Omental fat pad (tissue), 4 donors: Measurements from ENCODE around the gene RNU4-1. TPM values are rescaled to one million over a fixed set of nuclear protein-coding genes. Genes with fewer than 3 reads are reported as not detected.
A peak's percentile ranks its signal among the peaks of the same experiment; 100 is the strongest.
"Not testable (repeated sequence)": the region's sequence is repeated elsewhere in the genome, so short reads cannot be mapped to it uniquely, and the experiment has no call there.

Experiments used
- ATAC-seq: fragments of 150-250 bp; one replicate; pipeline ENCODE4 v1.9.1; 2016; ENCODE audit warnings: mild to moderate bottlenecking, moderate library complexity; ENCODE audit not compliant: low FRiP score
- DNase-seq: peaks from one replicate; pipeline ENCODE4 v3.0.0-alpha.2; 2019; ENCODE audit warnings: low spot score
- CTCF ChIP-seq, 3 donors: fragments of 450-650 bp; IDR thresholded peaks; one replicate each; pipeline ENCODE4 v1.5.1; 2016 to 2017; ENCODE audit warnings: antibody characterized with exemption in 3 of 3, mild to moderate bottlenecking in 3 of 3, moderate library complexity in 2 of 3
- total RNA-seq, 4 donors: library from RNA; depleted of rRNA; stranded (reverse); fragments of >200 nt; gene quantifications; one replicate each; pipeline ENCODE4 v1.1.0, GENCODE V29; 2016

Gene RNU4-1
- total RNA-seq, 4 donors from 2014 or later: under 0.01 TPM; not detected in 2

- DNase-seq (no peak), ATAC-seq (peak; percentile 59)
- TF ChIP-seq CTCF (IDR thresholded peaks at IDR 0.05): no peak
Observed at GRCh38 chr12:120257041-120257821, 35.8 kb downstream of the RNU4-1 start.

- DNase-seq (no peak), ATAC-seq (no peak)
- TF ChIP-seq CTCF (IDR thresholded peaks at IDR 0.05): no peak
Observed at GRCh38 chr12:120254809-120255208, 38.2 kb downstream of the RNU4-1 start.

- DNase-seq, ATAC-seq: not testable (repeated sequence)
Observed at GRCh38 chr12:120253313-120253712, 39.7 kb downstream of the RNU4-1 start.

GRCh38 chr12:120252071-120252906 lies 40.7 kb downstream of the RNU4-1 start:
- ATAC-seq (no peak), DNase-seq (no peak)
- TF ChIP-seq CTCF (IDR thresholded peaks at IDR 0.05): no peak

- not testable (repeated sequence) for ATAC-seq
Observed at GRCh38 chr12:120251364-120252070, 41.5 kb downstream of the RNU4-1 start.

GRCh38 chr12:120249875-120250795 lies 42.9 kb downstream of the RNU4-1 start:
- ATAC-seq: peak; percentile 43
- no peak for DNase-seq
- TF ChIP-seq CTCF (IDR thresholded peaks at IDR 0.05): no peak

More at GRCh38 chr12:120251364-120252070, 41.5 kb downstream of the RNU4-1 start:
- not testable (repeated sequence) for DNase-seq

GRCh38 chr12:120249266-120249874 lies 43.7 kb downstream of the RNU4-1 start:
- ATAC-seq (no peak), DNase-seq (no peak)
- TF ChIP-seq CTCF (IDR thresholded peaks at IDR 0.05): no peak
